Liver (tissue), 3 donors: ENCODE data around the gene SCN3A.

ENCODE experiments used
- ATF3 ChIP-seq: IDR thresholded peaks from 2 replicates; pipeline ENCODE4 v1.6.1; 2016; ENCODE audit warnings: antibody characterized with exemption
- EGR1 ChIP-seq, 2 donors: IDR thresholded peaks; 2 replicates each; pipeline ENCODE4 v1.6.1; 2016 to 2018; ENCODE audit warnings: antibody characterized with exemption in 2 of 2, low read depth in 2 of 2
- FOXA1 ChIP-seq: IDR thresholded peaks from 2 replicates; pipeline ENCODE4 v1.6.1; 2016; ENCODE audit warnings: antibody characterized with exemption
- SP1 ChIP-seq: IDR thresholded peaks from 2 replicates; pipeline ENCODE4 v1.6.1; 2018; ENCODE audit warnings: antibody characterized with exemption, mild to moderate bottlenecking
- TAF1 ChIP-seq: conservative IDR thresholded peaks from 2 replicates; pipeline ENCODE4 v1.6.1; 2016; ENCODE audit warnings: antibody characterized with exemption, mild to moderate bottlenecking
- TF ChIP-seq, protein P1 (sequence below): fragments of 150-350 bp; IDR thresholded peaks from 2 replicates; pipeline ENCODE4 v1.5.1; 2017; ENCODE audit warnings: improper control_type of control experiment, low read depth, low read length; ENCODE audit not compliant: missing input control
- donor health status: healthy.
- donor health status: healthy.

- TF ChIP-seq EGR1 (IDR thresholded peaks at IDR 0.05; ENCODE audit: low read depth in 2 of 2) (no peak), ATF3 (no peak), TAF1 (no peak), SP1 (no peak), FOXA1 (no peak)
- TF ChIP-seq, protein P1, sequence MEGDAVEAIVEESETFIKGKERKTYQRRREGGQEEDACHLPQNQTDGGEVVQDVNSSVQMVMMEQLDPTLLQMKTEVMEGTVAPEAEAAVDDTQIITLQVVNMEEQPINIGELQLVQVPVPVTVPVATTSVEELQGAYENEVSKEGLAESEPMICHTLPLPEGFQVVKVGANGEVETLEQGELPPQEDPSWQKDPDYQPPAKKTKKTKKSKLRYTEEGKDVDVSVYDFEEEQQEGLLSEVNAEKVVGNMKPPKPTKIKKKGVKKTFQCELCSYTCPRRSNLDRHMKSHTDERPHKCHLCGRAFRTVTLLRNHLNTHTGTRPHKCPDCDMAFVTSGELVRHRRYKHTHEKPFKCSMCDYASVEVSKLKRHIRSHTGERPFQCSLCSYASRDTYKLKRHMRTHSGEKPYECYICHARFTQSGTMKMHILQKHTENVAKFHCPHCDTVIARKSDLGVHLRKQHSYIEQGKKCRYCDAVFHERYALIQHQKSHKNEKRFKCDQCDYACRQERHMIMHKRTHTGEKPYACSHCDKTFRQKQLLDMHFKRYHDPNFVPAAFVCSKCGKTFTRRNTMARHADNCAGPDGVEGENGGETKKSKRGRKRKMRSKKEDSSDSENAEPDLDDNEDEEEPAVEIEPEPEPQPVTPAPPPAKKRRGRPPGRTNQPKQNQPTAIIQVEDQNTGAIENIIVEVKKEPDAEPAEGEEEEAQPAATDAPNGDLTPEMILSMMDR: no peak
Observed at GRCh38 chr2:165086337-165086736, 117.5 kb downstream of the SCN3A start.
